Psoas muscle (tissue), 8 donors: ENCODE measurements around the gene GPR78. TPM values are rescaled to one million over a fixed set of nuclear protein-coding genes. Genes with fewer than 3 reads are reported as not detected.

Experiments
- ATAC-seq, 4 donors: fragments of 200-7000 bp; cut with Tn5 transposase; one replicate each; pipeline ENCODE4 v1.9.1; 2020; ENCODE audit warnings: moderate library complexity in 3 of 4, mild to moderate bottlenecking in 2 of 4
- DNase-seq, 2 donors: peaks; one replicate each; pipeline ENCODE4 v3.0.0-alpha.2; 2020
- H3K27ac ChIP-seq: fragments of 200-600 bp; one replicate; pipeline ENCODE4 v1.8.0; 2022
- H3K27me3 ChIP-seq, 3 donors: fragments of 200-600 bp in 1 of 3; one replicate each; pipeline versions ENCODE4 v1.6.1 to v1.8.0; 2013 to 2022; ENCODE audit warnings: low read length in 2 of 3, mild to moderate bottlenecking in 2 of 3, moderate library complexity in 1 of 3; ENCODE audit not compliant: insufficient read depth in 3 of 3
- H3K36me3 ChIP-seq, 2 donors: fragments of 200-600 bp in 1 of 2; one replicate each; pipeline versions ENCODE4 v1.6.1 to v1.8.0; 2013 to 2022; ENCODE audit warnings: low read depth in 1 of 2, mild to moderate bottlenecking in 1 of 2, moderate library complexity in 1 of 2; ENCODE audit not compliant: insufficient read depth in 1 of 2
- H3K4me1 ChIP-seq: fragments of 200-600 bp; one replicate; pipeline ENCODE4 v1.8.0; 2022
- H3K4me3 ChIP-seq: fragments of 200-600 bp; one replicate; pipeline ENCODE4 v1.8.0; 2022; ENCODE audit warnings: mild to moderate bottlenecking
- H3K9me3 ChIP-seq: fragments of 200-600 bp; one replicate; pipeline ENCODE4 v1.8.0; 2022
- CTCF ChIP-seq: fragments of 200-600 bp; IDR thresholded peaks from one replicate; pipeline ENCODE4 v1.8.0; 2022; ENCODE audit warnings: antibody characterized with exemption
- WGBS, 3 donors: extraction: QIAGEN DNeasy Blood & Tissue Kit; methylation state at CpG; one replicate each; pipeline versions ENCODE4 v1.1.6 to v1.1.7; 2013; 5-methylcytosine and 5-hydroxymethylcytosine counted together
- intact Hi-C, 2 donors: fragments of 100-400 bp; cut with DNase I; formaldehyde crosslinking; loops; one replicate each; pipeline versions ENCODE4 v1.11.0 to v1.14.2; 2022
- polyA plus RNA-seq, 3 donors: library from polyadenylated mRNA; stranded (reverse); fragments of 200-250 nt; gene quantifications; one replicate each; pipeline ENCODE4 v1.2.3, GENCODE V29; 2013
- total RNA-seq, 4 donors: library from RNA; stranded (reverse); fragmentation: NEBNext Ultra II Directional in 2 of 4; extraction: Animal tissue kit (Norgen Biotek cat#: 25700) in 2 of 4; gene quantifications; one replicate each; pipeline versions ENCODE4 v1.2.1 to v1.2.4, GENCODE V29; 2021 to 2023
- donor health status: healthy with polysubstance abuse.
- donor health status: DM: no; HTN: no; CAD: no; lungs with moderate emphysema.
- donor health status: Bipolar disorder and iron deficiency.
- donor health status: healthy.
- donor health status: DM: yes; HTN: yes; CAD: no.
- donor health status: DM: no; HTN: no; CAD: no.
- donor health status: DM: no; HTN: no; CAD: no.
- donor health status: DM: yes; HTN: yes; CAD: no.

The GPR78 gene
- total and polyA plus RNA-seq, 7 donors, result not detected

GRCh38 chr4:8609824-8610350 lies 29.7 kb downstream of the GPR78 start:
- 47 to 75% (median 50%) methylated on average over 9 of the region's 9 CpGs for WGBS, 3 donors
- no peak for ATAC-seq
- intact Hi-C loops, result loop anchor here (10.0 kb wide), 2 partner anchors 305 to 1885 kb away; no protein-coding TSS in a partner anchor
- H3K36me3 ChIP-seq, result no peaks in the 10 kb centered on the region
- no peak for TF ChIP-seq CTCF
- no peaks in the 10 kb centered on the region for H3K4me1 ChIP-seq
- H3K4me3 ChIP-seq, result no peak overlapping the region
- H3K9me3 ChIP-seq, result no peaks in the 10 kb centered on the region
- no peak for DNase-seq
- no peak overlapping the region for H3K27ac ChIP-seq
- H3K27me3 ChIP-seq, result peaks cover 0 to 2% (median 0%) of the 10 kb centered on the region in 3 donors

GRCh38 chr4:8610858-8611616 lies 30.8 kb downstream of the GPR78 start:
- intact Hi-C loops, result no loop called here
- Histone ChIP-seq H3K36me3 (no peaks in the 10 kb centered on the region), H3K27ac (no peak overlapping the region), H3K4me3 (no peak overlapping the region), H3K27me3 (peaks cover 0 to 2% (median 0%) of the 10 kb centered on the region in 3 donors), H3K4me1 (no peaks in the 10 kb centered on the region), H3K9me3 (no peaks in the 10 kb centered on the region)
- DNase-seq, result no peak
- ATAC-seq, result peak in 2 of 4 donors; percentile 27 to 30
- no peak for TF ChIP-seq CTCF
- 71 to 79% (median 74%) methylated on average over 8 of the region's 8 CpGs for WGBS, 3 donors

GRCh38 chr4:8612646-8613045 lies 32.5 kb downstream of the GPR78 start:
- Histone ChIP-seq H3K9me3 (no peaks in the 10 kb centered on the region), H3K36me3 (no peaks in the 10 kb centered on the region), H3K4me3 (no peak overlapping the region), H3K27ac (no peak overlapping the region), H3K27me3 (peaks cover 0 to 3% (median 0%) of the 10 kb centered on the region in 3 donors), H3K4me1 (no peaks in the 10 kb centered on the region)
- no peak for TF ChIP-seq CTCF
- 91 to 92% (median 92%) methylated on average over 8 of the region's 8 CpGs for WGBS, 3 donors
- DNase-seq (peak in 1 of 2 donors; percentile 27), ATAC-seq (no peak)
- intact Hi-C loops, result no loop called here

GRCh38 chr4:8613421-8614364 lies 33.5 kb downstream of the GPR78 start:
- no peak for TF ChIP-seq CTCF
- Histone ChIP-seq H3K4me1 (no peaks in the 10 kb centered on the region), H3K27ac (no peak overlapping the region), H3K9me3 (no peaks in the 10 kb centered on the region), H3K36me3 (no peaks in the 10 kb centered on the region), H3K27me3 (peaks cover 0 to 5% (median 0%) of the 10 kb centered on the region in 3 donors), H3K4me3 (no peak overlapping the region)
- ATAC-seq (no peak), DNase-seq (peak in 1 of 2 donors; percentile 35)
- 88 to 91% (median 90%) methylated on average over 34 to 35 of the region's 35 CpGs for WGBS, 3 donors
- intact Hi-C loops, result no loop called here
